Suprapubic skin (tissue), 3 donors: ENCODE measurements around the gene ERICH2.

Experiments used
- CTCF ChIP-seq, 2 donors: fragments of 200-600 bp in 1 of 2; fragments of 450-650 bp in 1 of 2; sonication (generic) in 1 of 2; IDR thresholded peaks; one replicate each; pipeline ENCODE4 v1.5.1; 2016 to 2019; ENCODE audit warnings: antibody characterized with exemption in 2 of 2, mild to moderate bottlenecking in 1 of 2, moderate library complexity in 1 of 2
- EP300 ChIP-seq: sonication (generic); formaldehyde crosslinking; IDR thresholded peaks from one replicate; pipeline ENCODE4 v1.6.1; 2017; ENCODE audit warnings: antibody characterized with exemption
- POLR2A ChIP-seq, 2 donors: fragments of 450-650 bp; IDR thresholded peaks; one replicate each; pipeline ENCODE4 v1.6.1; 2017; ENCODE audit warnings: antibody characterized with exemption in 2 of 2, mild to moderate bottlenecking in 2 of 2, moderate library complexity in 2 of 2

- TF ChIP-seq POLR2A (IDR thresholded peaks at IDR 0.05), result no peak
- TF ChIP-seq CTCF (IDR thresholded peaks at IDR 0.05), result no peak
- no peak for TF ChIP-seq EP300
Observed at GRCh38 chr2:170761572-170761971, 8.6 kb upstream of the ERICH2 start.
